ENCODE measurements around the gene SMYD4. TPM values are rescaled to one million over a fixed set of nuclear protein-coding genes. Genes with fewer than 3 reads are reported as not detected.
"Not testable (repeated sequence)": the region's sequence is repeated elsewhere in the genome, so short reads cannot be mapped to it uniquely, and the experiment has no call there.

The SMYD4 gene
- polyA plus RNA-seq, 3 donors = 11.2 to 20.8 (median 20.7) TPM

GRCh38 chr17:1783834-1784611, 45.7 kb downstream of the SMYD4 start:
- DNase-seq = no peak

GRCh38 chr17:1783271-1783670, 46.4 kb downstream of the SMYD4 start:
- no peak for DNase-seq

GRCh38 chr17:1782171-1782567, 47.5 kb downstream of the SMYD4 start:
- no peak for DNase-seq

GRCh38 chr17:1779571-1780131, 50.1 kb downstream of the SMYD4 start:
- no peak for DNase-seq

- DNase-seq = no peak
Observed at GRCh38 chr17:1776857-1777256, 52.8 kb downstream of the SMYD4 start.

- DNase-seq = no peak
Observed at GRCh38 chr17:1776328-1776727, 53.4 kb downstream of the SMYD4 start.

GRCh38 chr17:1774390-1775176, 55.1 kb downstream of the SMYD4 start:
- DNase-seq = no peak

- DNase-seq = no peak
Observed at GRCh38 chr17:1773696-1774181, 56.0 kb downstream of the SMYD4 start.

GRCh38 chr17:1773000-1773695, 56.6 kb downstream of the SMYD4 start:
- DNase-seq = not testable (repeated sequence)

- DNase-seq = no peak
Observed at GRCh38 chr17:1769822-1770477, 59.8 kb downstream of the SMYD4 start.

- DNase-seq = no peak
Observed at GRCh38 chr17:1767358-1767757, 62.3 kb downstream of the SMYD4 start.

- no peak for DNase-seq
Observed at GRCh38 chr17:1766382-1767135, 63.1 kb downstream of the SMYD4 start.

GRCh38 chr17:1765576-1765975, 64.1 kb downstream of the SMYD4 start:
- no peak for DNase-seq

- DNase-seq = not testable (repeated sequence)
Observed at GRCh38 chr17:1764705-1765104, 65.0 kb downstream of the SMYD4 start.

GRCh38 chr17:1764284-1764683, 65.4 kb downstream of the SMYD4 start:
- no peak for DNase-seq

- DNase-seq = no peak
Observed at GRCh38 chr17:1762901-1763898, 66.5 kb downstream of the SMYD4 start.

- DNase-seq = no peak
Observed at GRCh38 chr17:1762233-1762900, 67.3 kb downstream of the SMYD4 start.

GRCh38 chr17:1759529-1759928, 70.2 kb downstream of the SMYD4 start:
- no peak for DNase-seq

GRCh38 chr17:1758807-1759206, 70.9 kb downstream of the SMYD4 start:
- DNase-seq = no peak
